ENCODE results near the gene SEMA5A. TPM values are rescaled to one million over a fixed set of nuclear protein-coding genes. Genes with fewer than 3 reads are reported as not detected.
A peak's percentile ranks its signal among the peaks of the same experiment; 100 is the strongest.

The SEMA5A gene
- total and polyA plus RNA-seq, 5 experiments from 2014 or later: not detected

DNA sequence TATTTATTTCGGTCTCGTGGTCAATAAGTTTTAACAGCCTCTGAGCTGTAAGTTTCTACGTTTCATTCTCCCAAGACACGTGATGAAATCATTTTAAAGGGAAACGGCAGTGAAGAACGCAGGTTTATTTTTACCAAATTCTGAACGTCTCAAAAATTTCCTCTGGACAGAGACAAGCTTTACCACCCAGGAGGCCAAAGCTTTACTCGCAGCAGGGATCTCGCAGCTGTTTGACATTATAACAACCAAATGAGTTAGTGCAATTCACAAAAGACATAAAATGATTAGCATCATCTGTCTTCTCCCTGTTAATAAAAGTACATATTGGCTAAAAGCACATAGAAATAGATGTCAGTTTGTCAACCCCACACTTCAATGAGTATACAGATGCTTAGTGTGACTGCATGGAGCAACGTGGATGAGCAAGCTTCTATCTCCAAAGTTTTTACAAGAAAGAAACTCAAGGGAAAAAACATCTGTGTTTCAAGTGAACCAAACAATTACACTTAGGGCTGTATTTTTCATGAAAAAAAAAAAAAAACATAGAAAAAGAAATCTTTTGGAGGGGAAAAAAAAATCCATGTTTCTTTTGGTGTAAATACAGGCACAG, 2.5 kb downstream of the SEMA5A start:
- H3K36me3 Mint-ChIP-seq: peaks cover 0 to 5% (median 4%) of the 10 kb centered on the region in 3 donors
- DNase-seq (no peak), ATAC-seq (no peak)
- POLR2A ChIA-PET: no interaction called here
- peaks cover 3 to 9% (median 8%) of the 10 kb centered on the region in 4 donors for H3K4me1 Mint-ChIP-seq
- no peaks in the 10 kb centered on the region for H3K9me3 Mint-ChIP-seq
- no peak overlapping the region for H3K4me3 Mint-ChIP-seq
- peaks cover 16 to 32% (median 24%) of the 10 kb centered on the region in 5 donors for H3K27me3 Mint-ChIP-seq
- H3K27ac Mint-ChIP-seq: no peak overlapping the region

DNA sequence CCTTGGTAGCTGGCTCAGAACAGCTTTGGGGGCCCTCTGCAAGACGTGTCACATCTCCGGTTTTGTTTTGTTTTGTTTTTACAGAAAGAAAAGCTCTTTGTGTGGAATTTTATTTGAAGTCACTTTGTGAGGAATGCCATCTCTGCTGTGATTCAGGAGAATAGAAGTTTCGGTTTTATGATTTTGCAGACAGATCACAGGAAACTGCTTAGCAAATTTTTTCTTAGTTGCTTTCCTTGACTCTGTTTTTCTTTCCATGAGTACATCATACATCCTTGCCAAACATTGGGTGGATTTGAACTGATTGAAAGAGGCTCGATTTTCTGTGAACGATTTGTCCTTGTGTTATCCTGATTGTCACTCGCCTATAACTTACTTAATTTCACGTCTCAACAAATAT, 5.1 kb downstream of the SEMA5A start:
- ATAC-seq (no peak), DNase-seq (no peak)
- H3K9me3 Mint-ChIP-seq: no peaks in the 10 kb centered on the region
- H3K36me3 Mint-ChIP-seq: peaks cover 0 to 5% (median 0%) of the 10 kb centered on the region in 3 donors
- H3K27ac Mint-ChIP-seq: no peak overlapping the region
- POLR2A ChIA-PET: no interaction called here
- H3K4me1 Mint-ChIP-seq: peaks cover 3 to 9% (median 5%) of the 10 kb centered on the region in 4 donors
- H3K27me3 Mint-ChIP-seq: peaks cover 12 to 20% (median 13%) of the 10 kb centered on the region in 5 donors
- no peak overlapping the region for H3K4me3 Mint-ChIP-seq

DNA sequence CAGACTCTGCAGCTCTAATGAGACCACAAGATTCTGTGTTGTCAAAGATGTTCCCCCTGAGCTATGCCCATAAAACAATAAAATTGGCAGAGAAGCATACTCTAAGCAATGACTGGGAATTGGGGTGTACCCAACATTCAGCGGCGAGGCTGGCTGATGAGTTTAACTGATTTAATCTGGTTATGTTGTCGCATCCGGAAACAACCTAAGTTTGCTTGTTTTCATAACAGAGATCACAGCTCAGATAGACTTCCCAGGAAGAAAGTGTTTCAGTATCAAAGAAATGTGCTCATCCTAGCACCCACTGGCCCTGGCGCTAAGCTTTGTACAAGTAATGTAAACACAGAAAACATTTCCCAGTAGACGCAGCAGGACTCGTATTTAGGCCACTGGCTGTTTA, 7.4 kb downstream of the SEMA5A start:
- Mint-ChIP-seq H3K9me3 (no peaks in the 10 kb centered on the region), H3K36me3 (no peaks in the 10 kb centered on the region), H3K27me3 (peaks cover 5 to 18% (median 7%) of the 10 kb centered on the region in 5 donors), H3K4me1 (no peaks in the 10 kb centered on the region), H3K4me3 (no peak overlapping the region), H3K27ac (peak overlapping the region in 1 of 10 donors; percentile 25)
- no peak for ATAC-seq
- POLR2A ChIA-PET: no interaction called here
- DNase-seq: no peak

DNA sequence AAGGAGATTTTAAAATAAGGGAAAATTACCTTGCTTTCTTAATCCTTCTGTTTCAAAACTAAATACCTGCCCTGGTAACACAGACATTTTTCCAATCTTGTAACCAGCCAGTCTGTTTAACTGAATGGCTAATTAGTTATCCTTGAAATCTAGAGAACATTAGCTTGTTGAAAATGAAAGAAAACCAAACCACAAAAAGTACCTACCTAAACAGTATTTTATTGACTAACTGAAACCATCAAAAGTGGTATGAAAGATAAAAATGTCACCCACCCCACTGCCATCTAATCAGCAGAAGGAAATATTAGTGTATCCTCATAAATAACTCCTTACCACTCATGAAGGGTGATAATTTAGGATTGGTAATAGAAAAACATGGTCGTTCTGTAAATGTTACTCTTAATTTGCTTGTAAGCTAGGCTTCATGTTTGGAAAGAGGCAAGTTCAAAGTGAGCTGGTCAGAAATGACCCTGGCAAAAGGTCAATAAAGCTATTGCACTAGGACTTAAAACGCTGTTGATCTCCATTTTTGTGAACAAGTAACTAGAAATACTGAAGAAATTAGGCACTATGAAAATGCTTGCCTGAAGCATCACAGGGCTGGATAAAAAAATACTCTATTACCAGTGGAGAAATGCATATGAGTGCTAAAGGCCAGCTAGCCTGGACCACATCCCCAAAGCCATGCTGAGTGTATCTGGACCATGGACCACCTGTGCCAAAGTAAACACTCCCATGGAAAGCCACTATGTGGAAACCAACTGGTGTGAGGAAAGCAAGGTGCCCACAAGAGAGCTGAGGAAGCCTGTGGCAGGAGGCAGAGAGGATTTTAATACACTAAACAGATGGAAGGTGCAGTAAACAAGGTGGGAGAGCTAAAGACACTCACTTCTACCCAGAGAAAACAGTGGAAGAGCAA, 8.4 kb downstream of the SEMA5A start:
- ATAC-seq: no peak
- DNase-seq: no peak
- H3K27ac Mint-ChIP-seq: no peak overlapping the region
- peaks cover 0 to 18% (median 2%) of the 10 kb centered on the region in 5 donors for H3K27me3 Mint-ChIP-seq
- POLR2A ChIA-PET: no interaction called here
- H3K9me3 Mint-ChIP-seq: no peaks in the 10 kb centered on the region
- no peak overlapping the region for H3K4me3 Mint-ChIP-seq
- no peaks in the 10 kb centered on the region for H3K4me1 Mint-ChIP-seq
- H3K36me3 Mint-ChIP-seq: no peaks in the 10 kb centered on the region

DNA sequence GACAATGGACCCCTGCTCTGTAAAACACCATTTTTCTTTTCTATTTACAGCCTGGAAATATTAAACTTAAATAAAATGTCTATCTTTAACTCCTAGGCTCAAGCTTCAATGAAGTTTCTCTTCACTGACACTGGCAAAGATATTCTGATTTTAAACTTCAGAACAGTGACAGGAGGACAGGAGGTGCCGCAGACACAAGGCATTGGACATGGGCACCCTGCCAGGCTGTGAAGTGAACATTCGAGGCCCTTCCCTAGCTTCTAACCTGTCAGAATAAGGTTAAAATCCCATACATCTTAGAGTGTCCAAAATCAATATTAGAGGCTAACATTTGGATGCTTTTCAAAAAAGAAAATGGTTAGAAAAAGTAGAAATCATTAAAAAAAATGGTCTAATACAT, 9.2 kb downstream of the SEMA5A start:
- H3K9me3 Mint-ChIP-seq: no peaks in the 10 kb centered on the region

DNA sequence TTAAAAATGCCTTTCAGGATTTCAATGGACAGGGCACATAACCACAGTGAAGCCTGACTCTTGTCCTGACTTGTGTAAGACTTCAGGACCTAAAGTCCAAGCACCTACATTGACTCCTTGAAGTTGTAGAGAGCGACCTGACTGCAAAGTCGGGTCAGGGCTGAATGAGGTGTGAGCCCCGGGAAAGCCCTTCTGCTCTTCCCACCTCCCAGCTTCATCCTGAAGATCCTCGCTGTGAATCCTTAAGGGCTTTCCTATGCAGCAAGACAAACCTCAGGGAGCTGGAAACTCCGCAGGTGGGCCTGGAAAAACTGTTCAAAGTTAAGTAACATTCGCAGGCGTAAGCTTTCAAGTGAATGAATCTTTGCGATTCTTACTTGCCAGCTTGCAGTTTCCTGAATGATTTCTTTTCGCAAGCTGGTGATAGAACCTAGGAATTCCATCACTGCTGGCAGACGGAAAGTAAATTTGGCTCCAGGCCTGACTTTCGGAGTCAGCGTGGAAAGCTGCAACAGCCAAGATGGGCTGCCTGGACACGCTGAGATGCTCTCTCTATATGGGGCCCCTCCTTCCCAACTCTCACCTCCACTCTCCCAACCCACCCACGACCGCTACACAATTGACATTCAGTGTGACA, 10.9 kb downstream of the SEMA5A start:
- no peak overlapping the region for H3K27ac Mint-ChIP-seq
- ATAC-seq (no peak), DNase-seq (no peak)
- no peaks in the 10 kb centered on the region for H3K36me3 Mint-ChIP-seq
- H3K9me3 Mint-ChIP-seq: no peaks in the 10 kb centered on the region
- peaks cover 0 to 18% (median 2%) of the 10 kb centered on the region in 5 donors for H3K27me3 Mint-ChIP-seq
- H3K4me1 Mint-ChIP-seq: no peaks in the 10 kb centered on the region
- no peak overlapping the region for H3K4me3 Mint-ChIP-seq
- POLR2A ChIA-PET: no interaction called here

More for the DNA sequence above, 9.2 kb downstream of the SEMA5A start:
- Mint-ChIP-seq H3K4me1 (no peaks in the 10 kb centered on the region), H3K27ac (no peak overlapping the region), H3K36me3 (no peaks in the 10 kb centered on the region), H3K4me3 (no peak overlapping the region), H3K27me3 (peaks cover 0 to 18% (median 2%) of the 10 kb centered on the region in 5 donors)
- ATAC-seq: no peak
- POLR2A ChIA-PET: no interaction called here
- DNase-seq: no peak

DNA sequence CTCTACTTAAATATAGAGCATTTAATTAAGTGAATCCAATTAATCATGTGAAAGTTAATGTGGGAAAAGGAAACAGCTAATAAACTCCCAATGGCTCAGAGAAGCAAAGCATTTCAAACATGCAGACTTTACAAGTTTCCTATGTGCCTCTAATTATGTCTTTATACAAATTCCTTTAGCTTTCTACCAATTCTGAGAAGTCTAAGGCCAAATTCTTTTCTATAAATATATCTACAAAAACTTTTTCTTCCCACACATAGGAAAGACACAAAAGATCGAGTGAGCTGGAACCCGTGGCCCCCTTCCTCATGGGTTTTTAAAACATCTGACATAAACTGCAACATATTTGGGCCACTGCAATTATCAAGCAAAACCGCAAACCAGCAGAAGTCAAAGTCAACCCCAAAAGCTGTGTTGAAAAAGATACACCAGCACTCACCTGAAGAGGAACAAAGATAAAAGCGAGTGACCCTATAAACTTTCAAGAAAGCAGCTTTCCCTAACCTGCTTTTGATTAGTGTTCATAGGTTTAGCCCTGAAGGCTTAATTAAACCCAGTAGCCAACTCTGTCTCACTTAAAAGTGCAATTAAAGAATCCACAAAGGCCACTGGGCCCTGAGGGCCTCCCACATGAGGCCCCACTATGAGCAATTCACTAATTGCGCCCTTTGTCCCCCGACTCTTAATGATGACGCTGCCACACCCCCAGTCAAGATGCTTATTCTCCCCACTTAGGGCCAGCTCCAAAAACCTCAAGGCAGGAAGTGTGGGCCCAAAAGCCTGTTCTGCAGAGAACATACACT, 12.1 kb downstream of the SEMA5A start:
- no peak overlapping the region for H3K4me3 Mint-ChIP-seq
- H3K27ac Mint-ChIP-seq: no peak overlapping the region
- ATAC-seq (no peak), DNase-seq (no peak)
- no peaks in the 10 kb centered on the region for H3K9me3 Mint-ChIP-seq
- peaks cover 0 to 18% (median 2%) of the 10 kb centered on the region in 5 donors for H3K27me3 Mint-ChIP-seq
- POLR2A ChIA-PET: no interaction called here
- H3K4me1 Mint-ChIP-seq: no peaks in the 10 kb centered on the region
- no peaks in the 10 kb centered on the region for H3K36me3 Mint-ChIP-seq

DNA sequence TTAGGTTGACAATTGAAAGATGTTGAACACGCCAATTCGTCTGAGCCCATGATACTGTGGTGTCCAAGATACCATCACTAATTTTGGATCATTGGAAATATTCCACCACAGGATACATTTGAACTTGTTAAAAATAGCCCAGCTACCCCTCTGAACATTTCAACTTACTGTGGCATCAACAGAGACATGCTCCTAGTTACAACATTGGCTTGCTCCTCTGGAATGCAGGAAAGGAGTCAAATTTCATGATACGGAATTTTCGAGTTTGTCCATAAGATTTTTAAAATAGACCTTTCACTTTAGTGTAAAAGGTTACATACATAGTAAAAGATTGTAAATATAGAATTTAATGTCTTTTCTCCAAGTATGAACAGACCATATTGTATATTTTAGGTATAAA, 12.8 kb downstream of the SEMA5A start:
- POLR2A ChIA-PET: no interaction called here
- peaks cover 0 to 18% (median 2%) of the 10 kb centered on the region in 5 donors for H3K27me3 Mint-ChIP-seq
- H3K4me3 Mint-ChIP-seq: no peak overlapping the region
- DNase-seq (no peak), ATAC-seq (no peak)
- H3K27ac Mint-ChIP-seq: no peak overlapping the region
- H3K36me3 Mint-ChIP-seq: no peaks in the 10 kb centered on the region
- H3K9me3 Mint-ChIP-seq: no peaks in the 10 kb centered on the region
- no peaks in the 10 kb centered on the region for H3K4me1 Mint-ChIP-seq

DNA sequence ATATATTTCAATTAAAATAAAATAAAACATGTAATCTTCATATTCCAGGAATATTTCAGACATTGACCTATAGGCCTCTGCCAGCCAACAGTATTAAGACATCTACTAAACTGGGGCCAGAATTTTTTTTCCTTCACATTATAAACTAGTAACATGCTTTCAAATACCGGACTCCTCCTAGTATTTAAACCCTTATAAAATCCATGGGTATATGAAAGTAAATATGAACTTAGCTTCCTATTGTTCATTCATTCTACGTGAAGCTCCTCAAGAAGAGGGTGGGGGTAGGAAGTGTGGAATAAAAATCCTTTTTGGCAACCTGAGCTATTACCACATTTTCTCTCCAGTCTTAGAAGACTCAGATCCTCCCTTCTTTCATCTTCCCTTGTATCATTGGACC, 16.4 kb downstream of the SEMA5A start:
- ATAC-seq: no peak
- Mint-ChIP-seq H3K4me3 (no peak overlapping the region), H3K27ac (no peak overlapping the region), H3K36me3 (no peaks in the 10 kb centered on the region), H3K9me3 (no peaks in the 10 kb centered on the region), H3K4me1 (no peaks in the 10 kb centered on the region), H3K27me3 (peaks cover 0 to 8% (median 2%) of the 10 kb centered on the region in 5 donors)
- DNase-seq: no peak
- POLR2A ChIA-PET: no interaction called here

DNA sequence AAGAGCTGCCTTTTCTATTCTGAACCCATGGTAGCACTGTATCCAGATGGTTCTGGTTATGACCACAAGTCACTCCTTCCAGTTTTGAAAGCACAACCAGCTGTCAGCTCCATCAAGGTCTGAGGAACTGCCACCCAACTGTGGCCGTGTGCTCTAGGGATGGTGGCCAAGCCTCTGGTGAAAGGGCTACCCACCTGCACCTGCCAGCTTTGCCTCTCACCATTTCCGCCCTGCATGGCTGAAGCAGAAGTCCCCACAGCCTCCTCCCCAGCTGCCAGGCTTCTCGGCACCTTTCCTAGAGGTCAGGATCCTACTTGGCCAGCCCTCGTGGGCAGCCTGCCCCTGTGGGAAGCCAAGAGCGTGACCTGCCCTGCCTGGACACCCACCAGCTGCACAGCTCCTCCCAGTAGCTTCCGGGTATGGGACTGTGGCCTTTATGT, 16.8 kb downstream of the SEMA5A start:
- ATAC-seq (no peak), DNase-seq (no peak)
- Mint-ChIP-seq H3K9me3 (peaks cover 0 to 3% (median 0%) of the 10 kb centered on the region in 9 donors), H3K4me1 (no peaks in the 10 kb centered on the region), H3K27ac (no peak overlapping the region), H3K36me3 (no peaks in the 10 kb centered on the region), H3K27me3 (peaks cover 0 to 3% (median 2%) of the 10 kb centered on the region in 5 donors), H3K4me3 (no peak overlapping the region)
- POLR2A ChIA-PET: no interaction called here

DNA sequence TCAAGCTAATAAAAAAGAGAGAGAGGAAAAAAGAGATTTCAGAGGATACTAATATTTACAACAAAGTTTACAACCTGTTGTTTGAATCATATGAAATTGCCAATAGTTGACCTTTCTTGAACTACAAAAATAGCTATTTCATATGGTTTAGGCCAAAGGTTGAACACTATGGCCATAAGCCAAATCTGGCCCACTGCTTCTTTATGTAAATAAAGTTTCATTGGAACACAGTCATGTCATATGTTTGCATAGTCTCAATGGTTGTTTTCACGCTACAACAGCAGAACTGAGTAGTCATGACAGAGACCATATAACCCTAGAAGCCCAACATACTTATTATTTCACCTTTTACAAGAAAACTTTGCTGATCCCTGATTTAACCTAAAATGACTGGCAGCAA, 20.9 kb downstream of the SEMA5A start:
- Mint-ChIP-seq H3K27me3 (peaks cover 0 to 8% (median 0%) of the 10 kb centered on the region in 5 donors), H3K4me1 (no peaks in the 10 kb centered on the region), H3K9me3 (peaks cover 0 to 13% (median 1%) of the 10 kb centered on the region in 9 donors), H3K4me3 (no peak overlapping the region), H3K36me3 (no peaks in the 10 kb centered on the region), H3K27ac (no peak overlapping the region)
- ATAC-seq: no peak
- POLR2A ChIA-PET: no interaction called here
- no peak for DNase-seq

DNA sequence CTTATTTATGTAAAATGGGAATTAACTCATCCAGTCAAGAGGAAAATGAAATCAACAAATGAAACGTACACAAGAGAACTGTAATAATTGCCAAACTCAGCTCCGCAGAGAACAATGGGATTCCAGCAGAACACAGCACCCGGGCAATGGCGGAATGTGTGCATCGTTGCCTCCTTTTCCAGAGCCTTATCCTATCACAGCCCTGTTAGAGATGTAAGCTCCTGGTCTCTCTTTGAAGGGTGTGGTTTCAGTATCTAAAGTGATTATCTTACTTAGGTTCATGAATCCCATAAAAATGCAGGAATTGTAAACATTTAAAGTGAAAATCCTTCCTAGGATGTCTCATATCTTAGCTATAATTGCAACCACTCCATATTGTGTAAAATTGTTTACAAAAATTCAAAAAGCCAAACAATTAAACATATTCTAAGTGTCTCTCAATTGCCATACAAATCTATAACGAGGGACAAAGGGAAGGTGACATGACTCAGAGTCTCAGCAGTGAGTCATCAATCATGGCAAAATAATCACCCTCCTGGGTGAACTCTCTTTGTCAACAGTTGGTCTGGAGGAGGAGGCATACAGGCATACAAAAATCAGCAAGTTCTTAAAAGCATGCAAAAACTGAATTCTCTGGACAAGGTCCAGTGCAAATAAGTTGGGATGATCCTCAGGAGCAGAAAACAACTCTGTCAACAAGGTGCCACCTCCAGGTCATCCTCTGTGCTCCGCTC, 22.6 kb downstream of the SEMA5A start:
- no peak overlapping the region for H3K4me3 Mint-ChIP-seq
- H3K4me1 Mint-ChIP-seq: no peaks in the 10 kb centered on the region
- POLR2A ChIA-PET: no interaction called here
- H3K27me3 Mint-ChIP-seq: peaks cover 0 to 6% (median 2%) of the 10 kb centered on the region in 5 donors
- no peaks in the 10 kb centered on the region for H3K36me3 Mint-ChIP-seq
- peaks cover 0 to 13% (median 1%) of the 10 kb centered on the region in 9 donors for H3K9me3 Mint-ChIP-seq
- ATAC-seq (no peak), DNase-seq (no peak)
- H3K27ac Mint-ChIP-seq: no peak overlapping the region
